GM12873 (cell line): ENCODE measurements around the gene LANCL1.

Experiments
- TF ChIP-seq, protein P1 (sequence below): IDR thresholded peaks from 2 replicates; pipeline ENCODE4 v1.5.1; 2012; ENCODE audit warnings: low read depth, mild to moderate bottlenecking, moderate library complexity, low read length, control low read depth; ENCODE audit not compliant: insufficient read depth; ENCODE audit errors: missing control alignments

LANCL1 gene

DNA sequence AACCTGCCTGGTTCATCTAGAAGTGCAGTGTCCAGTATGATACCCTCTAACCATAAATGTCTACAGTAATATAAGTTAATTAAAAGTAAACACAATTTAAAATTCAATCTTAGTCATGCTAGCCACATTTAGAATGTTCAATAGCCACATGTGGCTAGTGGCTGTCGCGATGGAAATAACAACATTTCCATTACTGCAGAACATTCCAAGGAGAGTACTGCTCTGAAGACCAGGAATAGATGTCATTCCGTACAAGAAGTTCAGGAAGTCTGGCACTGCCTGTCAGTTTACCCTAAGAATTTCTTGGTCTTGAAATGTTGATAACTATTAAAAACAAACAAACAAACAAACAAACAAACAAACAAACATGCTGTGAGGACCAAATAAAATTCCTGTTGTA, 17.2 kb downstream of the LANCL1 start:
- TF ChIP-seq, protein P1, sequence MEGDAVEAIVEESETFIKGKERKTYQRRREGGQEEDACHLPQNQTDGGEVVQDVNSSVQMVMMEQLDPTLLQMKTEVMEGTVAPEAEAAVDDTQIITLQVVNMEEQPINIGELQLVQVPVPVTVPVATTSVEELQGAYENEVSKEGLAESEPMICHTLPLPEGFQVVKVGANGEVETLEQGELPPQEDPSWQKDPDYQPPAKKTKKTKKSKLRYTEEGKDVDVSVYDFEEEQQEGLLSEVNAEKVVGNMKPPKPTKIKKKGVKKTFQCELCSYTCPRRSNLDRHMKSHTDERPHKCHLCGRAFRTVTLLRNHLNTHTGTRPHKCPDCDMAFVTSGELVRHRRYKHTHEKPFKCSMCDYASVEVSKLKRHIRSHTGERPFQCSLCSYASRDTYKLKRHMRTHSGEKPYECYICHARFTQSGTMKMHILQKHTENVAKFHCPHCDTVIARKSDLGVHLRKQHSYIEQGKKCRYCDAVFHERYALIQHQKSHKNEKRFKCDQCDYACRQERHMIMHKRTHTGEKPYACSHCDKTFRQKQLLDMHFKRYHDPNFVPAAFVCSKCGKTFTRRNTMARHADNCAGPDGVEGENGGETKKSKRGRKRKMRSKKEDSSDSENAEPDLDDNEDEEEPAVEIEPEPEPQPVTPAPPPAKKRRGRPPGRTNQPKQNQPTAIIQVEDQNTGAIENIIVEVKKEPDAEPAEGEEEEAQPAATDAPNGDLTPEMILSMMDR: no peak

DNA sequence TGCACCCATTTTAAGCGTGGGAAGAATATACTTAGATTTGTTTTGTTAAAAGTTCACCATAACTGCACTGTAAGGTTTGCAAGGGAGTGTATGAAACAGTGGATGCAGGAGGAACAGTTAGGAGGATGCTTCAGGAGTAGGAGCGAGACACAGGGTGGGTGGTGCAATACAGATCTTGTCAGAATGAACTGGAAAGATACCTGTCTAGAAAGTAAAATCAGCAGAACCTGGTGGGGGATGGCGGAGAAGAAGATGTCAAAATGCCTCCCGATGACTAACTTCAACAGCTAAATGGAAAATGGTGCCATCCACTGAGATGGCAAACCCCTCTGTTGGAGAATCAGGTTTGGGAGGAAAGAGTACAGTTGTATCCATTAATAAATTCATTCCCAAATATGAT, 18.2 kb downstream of the LANCL1 start:
- TF ChIP-seq, protein P1: no peak

DNA sequence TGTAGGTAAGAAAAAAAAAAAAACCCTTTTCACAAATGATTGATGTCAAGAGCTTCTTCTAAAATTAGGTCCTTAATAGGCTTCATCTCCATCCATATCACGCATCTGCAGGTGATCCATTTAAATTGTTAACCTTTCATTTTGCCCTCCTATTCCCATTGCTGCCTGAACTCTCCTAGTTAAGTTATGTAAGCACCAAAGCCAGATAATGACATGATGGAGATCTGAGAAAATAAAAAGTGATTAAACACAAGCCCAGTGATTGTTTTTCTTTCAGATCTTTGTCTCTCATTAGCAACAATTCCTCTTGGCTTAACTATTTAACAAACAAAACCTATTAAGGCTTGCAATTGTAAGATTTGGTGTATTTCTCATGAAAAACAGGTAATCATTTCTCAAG, 20.0 kb downstream of the LANCL1 start:
- TF ChIP-seq, protein P1: no peak

DNA sequence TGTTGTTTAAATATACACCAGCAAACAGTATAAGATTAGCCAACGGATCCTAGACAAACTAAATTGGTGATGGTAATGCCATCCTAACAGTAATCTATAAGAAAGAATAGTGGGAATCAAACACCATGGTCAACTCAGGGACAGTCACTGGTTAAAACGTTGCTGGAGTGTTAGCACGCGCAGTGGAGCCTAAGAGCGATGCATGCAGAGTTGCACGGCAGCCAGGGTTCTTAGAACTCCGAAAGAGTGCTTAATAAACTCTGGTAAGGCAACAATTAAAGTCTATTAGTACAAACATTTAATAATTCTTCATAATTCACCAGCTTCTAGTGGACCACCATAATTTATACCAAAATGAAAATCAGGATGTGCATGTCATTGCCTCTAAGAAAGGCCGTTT, 22.2 kb downstream of the LANCL1 start:
- TF ChIP-seq, protein P1: no peak

DNA sequence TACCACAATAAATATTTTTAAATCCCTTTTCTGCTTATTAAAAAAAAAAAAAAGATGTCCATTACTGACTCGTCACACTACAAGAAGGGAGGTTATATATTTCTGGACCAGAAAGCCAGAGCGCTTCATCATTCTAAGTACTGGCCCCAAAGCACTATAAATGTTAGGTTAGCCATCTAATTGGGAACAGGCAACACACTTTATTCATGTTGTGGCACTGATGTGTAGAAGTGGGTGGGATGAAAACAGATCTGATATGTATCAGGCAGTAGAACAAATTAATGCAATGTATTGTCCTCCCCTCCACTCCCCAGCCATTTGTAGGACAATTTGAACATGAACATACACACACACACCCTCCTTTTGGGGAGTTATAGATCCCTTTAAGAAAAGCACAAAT, 24.4 kb downstream of the LANCL1 start:
- TF ChIP-seq, protein P1: no peak

DNA sequence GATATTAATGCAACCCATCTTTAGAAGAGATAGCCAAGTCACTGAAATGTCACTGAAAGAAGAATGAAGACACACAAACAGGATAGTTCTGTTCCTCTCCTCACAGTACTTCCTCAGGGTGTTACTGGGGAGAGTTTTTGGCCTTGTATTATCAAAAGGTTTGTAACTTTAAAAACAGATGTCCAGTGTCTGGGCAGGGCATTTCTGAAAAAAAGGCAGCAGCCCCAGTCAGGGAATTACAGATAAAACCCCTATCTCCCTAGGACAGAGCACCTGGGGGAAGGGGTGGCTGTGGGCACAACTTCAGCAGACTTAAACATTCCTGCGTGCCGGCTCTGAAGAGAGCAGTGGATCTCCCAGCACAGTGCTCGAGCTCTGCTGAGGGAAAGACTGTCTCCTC, 30.8 kb downstream of the LANCL1 start:
- TF ChIP-seq, protein P1: no peak

DNA sequence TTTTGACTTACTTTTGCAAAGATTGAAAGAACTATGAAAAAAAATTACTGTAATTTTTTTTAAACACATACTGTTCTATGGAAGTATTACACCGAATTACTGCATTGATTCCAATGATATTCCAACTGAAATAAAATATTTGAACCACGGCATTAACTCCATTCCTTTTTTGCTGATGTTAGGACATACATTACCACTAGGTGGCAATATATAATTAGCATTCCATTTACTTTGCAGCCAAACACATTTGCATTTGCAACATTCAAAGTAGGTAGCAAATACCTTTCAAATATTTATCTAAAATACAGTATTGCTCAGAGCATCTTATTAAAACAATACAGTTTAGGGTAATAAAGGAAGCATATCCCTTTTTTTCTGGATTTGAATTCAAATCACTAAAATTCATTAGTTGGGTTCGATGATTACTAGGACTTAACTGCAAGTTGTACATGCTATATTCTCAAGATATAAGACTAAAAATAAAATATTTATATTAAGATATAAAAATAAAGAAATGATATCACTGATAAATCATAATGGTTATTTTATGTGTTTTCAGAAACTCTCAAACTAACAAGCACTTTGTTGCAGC, 31.3 kb downstream of the LANCL1 start:
- TF ChIP-seq, protein P1: peak; percentile 54
